DND-41 (cell line): ENCODE measurements around the gene SCRN2.

ENCODE experiments used
- CTCF ChIP-seq: IDR thresholded peaks from 2 replicates; pipeline ENCODE4 v1.5.1; 2012; ENCODE audit warnings: borderline replicate concordance, low read length, moderate library complexity, mild to moderate bottlenecking; ENCODE audit not compliant: poor library complexity, severe bottlenecking; ENCODE audit errors: extremely low read depth
- EZH2 ChIP-seq: IDR thresholded peaks from 3 replicates; pipeline ENCODE4 v1.6.1; 2012; ENCODE audit warnings: borderline replicate concordance, low read depth, mild to moderate bottlenecking, moderate library complexity, low read length, inconsistent platforms; ENCODE audit not compliant: severe bottlenecking

- TF ChIP-seq CTCF (no peak), EZH2 (no peak)
Measured at GRCh38 chr17:47873200-47874090, 32.4 kb upstream of the SCRN2 start.
